LNCaP clone FGC (cell line): ENCODE measurements around the gene CAT.
A peak's percentile ranks its signal among the peaks of the same experiment; 100 is the strongest.

ENCODE experiments used
- DNase-seq: peaks from one replicate; pipeline ENCODE4 v3.0.0-alpha.2; 2011; ENCODE audit warnings: low read depth
- H3K4me3 ChIP-seq: 2 replicates; pipeline ENCODE4 v1.5.1; 2011; ENCODE audit warnings: mild to moderate bottlenecking, low read depth, low read length, control low read depth
- TF ChIP-seq, protein P1 (sequence below): IDR thresholded peaks from 2 replicates; pipeline ENCODE4 v1.5.1; 2012; ENCODE audit warnings: mild to moderate bottlenecking; ENCODE audit not compliant: control insufficient read depth, insufficient read depth; ENCODE audit errors: extremely low read depth

CAT gene

DNA sequence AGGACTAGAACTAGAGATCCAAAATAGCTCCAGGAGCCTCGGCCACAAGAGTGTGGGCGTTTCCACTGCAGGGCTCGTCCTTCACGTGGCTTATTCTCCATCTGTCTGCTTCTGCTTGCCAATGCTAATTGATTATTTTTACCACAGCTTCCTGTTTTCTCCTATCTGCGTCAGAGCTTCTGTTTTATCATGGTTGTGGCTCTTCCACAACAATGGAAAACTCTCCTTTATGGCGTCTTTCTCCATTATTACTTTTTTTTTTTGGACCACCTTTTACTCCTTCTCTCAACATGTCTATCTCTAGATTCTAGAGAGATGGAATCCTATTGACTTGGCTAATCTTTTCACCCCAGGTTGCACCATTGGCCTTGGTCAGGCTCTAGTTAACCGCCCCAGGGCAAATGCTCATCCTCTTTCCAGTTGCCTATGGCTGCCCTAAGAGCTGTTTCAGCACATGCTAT is 25.9 kb downstream of the CAT start:
- no peak overlapping the region for H3K4me3 ChIP-seq
- no peak for DNase-seq
- TF ChIP-seq, protein P1, sequence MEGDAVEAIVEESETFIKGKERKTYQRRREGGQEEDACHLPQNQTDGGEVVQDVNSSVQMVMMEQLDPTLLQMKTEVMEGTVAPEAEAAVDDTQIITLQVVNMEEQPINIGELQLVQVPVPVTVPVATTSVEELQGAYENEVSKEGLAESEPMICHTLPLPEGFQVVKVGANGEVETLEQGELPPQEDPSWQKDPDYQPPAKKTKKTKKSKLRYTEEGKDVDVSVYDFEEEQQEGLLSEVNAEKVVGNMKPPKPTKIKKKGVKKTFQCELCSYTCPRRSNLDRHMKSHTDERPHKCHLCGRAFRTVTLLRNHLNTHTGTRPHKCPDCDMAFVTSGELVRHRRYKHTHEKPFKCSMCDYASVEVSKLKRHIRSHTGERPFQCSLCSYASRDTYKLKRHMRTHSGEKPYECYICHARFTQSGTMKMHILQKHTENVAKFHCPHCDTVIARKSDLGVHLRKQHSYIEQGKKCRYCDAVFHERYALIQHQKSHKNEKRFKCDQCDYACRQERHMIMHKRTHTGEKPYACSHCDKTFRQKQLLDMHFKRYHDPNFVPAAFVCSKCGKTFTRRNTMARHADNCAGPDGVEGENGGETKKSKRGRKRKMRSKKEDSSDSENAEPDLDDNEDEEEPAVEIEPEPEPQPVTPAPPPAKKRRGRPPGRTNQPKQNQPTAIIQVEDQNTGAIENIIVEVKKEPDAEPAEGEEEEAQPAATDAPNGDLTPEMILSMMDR: no peak

DNA sequence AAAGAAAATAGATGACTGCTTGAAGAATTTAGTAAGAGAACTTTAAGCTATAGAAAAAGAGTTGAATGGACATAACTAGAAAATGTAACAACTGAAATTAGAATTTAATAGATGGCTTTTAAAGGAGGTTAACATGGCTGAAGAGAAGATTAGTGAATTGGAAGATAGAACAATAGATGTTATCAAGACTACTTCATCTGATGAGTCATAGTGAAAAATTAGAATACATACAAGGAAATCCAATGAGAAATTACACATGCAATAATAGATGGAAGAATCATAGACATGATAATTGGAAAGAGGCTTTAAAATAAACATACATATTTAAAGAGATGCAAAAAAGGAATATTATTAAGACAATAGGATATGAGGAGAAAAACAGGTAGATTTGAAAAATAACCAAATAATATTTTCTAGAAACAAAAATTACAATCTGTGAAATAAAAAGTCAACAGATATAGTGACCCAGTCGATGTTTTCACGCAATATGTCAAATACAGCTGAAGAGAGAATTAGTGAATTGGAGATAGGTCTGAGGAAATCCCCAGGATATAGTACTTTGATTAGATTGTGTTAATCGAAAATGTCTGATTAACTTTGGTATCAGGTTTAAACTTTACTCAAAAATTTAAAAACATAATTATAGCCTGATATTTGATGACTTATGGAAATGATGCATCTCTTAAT is 28.2 kb downstream of the CAT start:
- TF ChIP-seq, protein P1: no peak
- no peak for DNase-seq
- no peak overlapping the region for H3K4me3 ChIP-seq

DNA sequence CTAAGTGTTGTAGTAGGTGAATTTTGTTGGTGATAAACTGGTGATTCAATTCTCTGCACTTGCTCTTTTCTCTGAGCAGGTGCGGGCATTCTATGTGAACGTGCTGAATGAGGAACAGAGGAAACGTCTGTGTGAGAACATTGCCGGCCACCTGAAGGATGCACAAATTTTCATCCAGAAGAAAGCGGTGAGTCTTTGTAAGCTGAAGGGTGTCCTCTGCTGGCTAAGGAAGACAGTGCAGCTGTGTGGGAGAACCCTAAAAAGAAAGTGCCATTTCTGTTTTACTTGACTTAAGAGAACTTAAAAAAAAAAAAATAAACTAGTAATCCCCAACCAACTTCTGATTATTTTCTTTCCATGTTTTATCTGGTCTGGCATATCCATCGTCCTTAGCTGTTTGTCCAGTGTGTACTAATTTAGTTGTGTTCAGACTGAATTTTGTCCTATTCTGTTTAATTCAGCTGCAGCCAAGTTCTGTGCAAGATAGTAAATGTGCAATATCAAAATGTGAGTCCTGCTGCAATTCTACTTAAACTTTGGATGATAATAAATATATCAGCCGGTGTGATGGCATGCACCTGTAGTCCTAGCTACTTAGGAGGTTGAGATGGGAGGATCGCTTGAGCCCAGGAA is 29.6 kb downstream of the CAT start:
- H3K4me3 ChIP-seq: no peak overlapping the region
- TF ChIP-seq, protein P1: peak; percentile 83
- DNase-seq: no peak

DNA sequence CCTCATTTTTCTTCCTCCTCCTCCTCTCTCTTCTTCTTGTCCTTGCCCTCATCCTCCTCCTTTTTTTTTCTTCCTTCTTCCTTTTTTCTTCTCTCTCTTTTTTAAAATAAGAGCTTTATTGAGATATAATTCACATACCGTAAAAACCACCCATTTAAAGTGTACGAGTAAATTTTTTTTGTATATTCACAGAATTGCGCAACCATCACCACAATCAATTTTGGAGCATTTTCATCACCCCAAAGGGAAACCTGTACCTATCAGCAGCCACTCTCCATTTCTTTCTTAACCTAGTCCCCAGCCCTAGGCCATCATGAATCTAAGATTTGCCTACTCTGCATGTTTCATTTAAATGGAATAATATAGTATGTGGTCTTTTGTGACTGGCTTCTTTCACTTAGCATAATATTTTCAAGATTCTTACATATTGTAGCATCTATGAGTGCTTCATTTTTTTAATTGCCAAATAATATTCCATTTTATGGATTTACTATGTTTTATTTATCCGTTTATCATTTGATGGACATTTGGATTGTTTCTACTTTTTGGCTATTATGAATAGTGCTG is 35.0 kb downstream of the CAT start:
- TF ChIP-seq, protein P1: no peak

DNA sequence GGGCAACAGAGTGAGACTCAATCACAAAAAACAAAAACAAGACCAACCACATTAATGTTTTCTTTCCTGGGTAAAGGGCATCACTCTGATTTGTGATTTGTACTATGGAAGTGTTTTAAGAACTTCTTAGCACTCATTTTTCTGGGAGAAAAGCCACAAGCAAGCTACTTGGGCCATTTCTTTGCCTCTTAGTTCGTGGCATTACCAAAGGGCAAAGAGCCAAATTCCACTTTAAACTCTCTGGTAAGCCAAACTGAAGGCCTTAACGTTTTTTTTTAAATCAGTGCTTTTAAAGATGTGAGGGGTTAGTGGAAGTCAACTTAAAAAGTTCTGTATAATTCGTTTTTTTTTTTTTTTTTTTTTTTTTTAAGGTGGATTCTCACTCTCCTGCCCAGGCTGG is 36.9 kb downstream of the CAT start:
- H3K4me3 ChIP-seq: no peak overlapping the region
- TF ChIP-seq, protein P1: no peak
- DNase-seq: no peak

More for the DNA sequence above, 35.0 kb downstream of the CAT start:
- no peak for DNase-seq
- no peak overlapping the region for H3K4me3 ChIP-seq

DNA sequence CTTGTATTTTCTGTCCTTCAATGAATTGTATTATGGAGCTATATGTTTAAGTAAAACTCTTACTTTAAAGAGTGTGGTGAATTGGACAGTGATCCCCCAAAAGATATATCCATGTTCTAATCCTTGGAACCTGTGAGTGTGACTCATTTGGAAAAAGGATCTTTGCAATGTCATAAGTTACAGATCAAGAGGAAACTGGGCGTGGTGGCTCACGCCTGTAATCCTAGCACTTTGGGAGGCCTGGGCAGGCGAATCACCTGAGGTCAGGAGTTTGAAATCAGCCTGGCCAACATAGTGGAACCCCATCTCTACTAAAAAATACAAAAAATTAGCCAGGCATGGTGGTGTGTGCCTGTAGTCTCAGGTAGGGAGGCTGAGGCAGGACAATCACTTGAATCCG is 38.1 kb downstream of the CAT start:
- DNase-seq: no peak
- TF ChIP-seq, protein P1: no peak
- H3K4me3 ChIP-seq: no peak overlapping the region
